GM18511 (cell line): ENCODE measurements around the gene ETFA.

Source experiments
- ATAC-seq: cut with Tn5 transposase; IDR thresholded peaks from one replicate; pipeline ENCODE4 v1.9.1; 2021; ENCODE audit warnings: mild to moderate bottlenecking, moderate library complexity; ENCODE audit not compliant: unreplicated experiment

The ETFA gene

DNA sequence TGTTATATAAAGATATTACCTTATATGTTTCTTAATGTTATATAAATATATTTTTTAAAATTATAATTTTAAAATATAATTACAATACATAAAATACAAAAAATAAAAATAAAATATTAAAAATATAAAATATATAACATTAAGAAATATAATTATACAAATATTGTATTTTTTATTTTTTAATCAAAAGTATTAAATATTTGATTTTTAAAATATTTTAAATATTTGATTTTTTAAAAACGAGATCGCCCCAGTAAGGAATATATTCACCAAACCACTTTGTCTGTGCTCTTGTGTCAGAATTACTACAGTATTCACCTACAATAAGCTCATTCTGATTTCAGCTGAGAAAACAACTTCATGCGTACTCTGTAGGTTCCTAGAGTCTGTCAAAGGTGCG is 89.1 kb downstream of the ETFA start:
- no peak for ATAC-seq

DNA sequence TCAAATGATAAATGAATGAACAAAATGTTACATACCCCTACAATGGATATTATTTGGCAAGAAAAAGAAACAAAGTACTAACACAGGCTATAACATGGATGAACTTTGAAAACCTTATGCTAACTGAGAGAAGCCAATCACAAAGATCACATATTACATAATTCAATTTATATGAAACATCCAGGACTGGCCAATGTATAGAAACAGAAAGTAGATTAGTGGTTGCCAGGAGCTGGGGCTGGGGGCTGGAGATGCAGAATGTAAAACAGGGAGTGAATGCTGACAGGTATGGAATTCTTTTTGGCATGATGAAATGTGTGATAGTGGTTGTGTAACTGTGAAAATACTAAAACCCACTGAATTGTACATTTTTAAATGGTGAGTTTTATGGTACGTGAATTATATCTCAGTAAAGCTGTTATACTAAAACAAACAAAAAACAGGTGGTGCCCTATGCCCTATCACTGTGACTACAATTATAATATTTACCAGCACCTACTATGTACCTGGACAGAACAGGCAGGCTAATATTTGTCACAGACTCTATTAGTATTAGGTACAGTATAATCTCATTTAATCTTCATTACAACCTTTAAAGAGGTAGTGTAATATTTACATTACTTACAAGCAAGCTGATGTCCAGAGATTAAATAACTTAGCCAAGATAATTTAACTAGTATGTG is 90.0 kb downstream of the ETFA start:
- ATAC-seq = no peak

- no peak for ATAC-seq
These were observed 93.4 kb downstream of the ETFA start for GRCh38 chr15:76217882-76218217.

- ATAC-seq = no peak
These were observed 94.0 kb downstream of the ETFA start for GRCh38 chr15:76217029-76217881.

DNA sequence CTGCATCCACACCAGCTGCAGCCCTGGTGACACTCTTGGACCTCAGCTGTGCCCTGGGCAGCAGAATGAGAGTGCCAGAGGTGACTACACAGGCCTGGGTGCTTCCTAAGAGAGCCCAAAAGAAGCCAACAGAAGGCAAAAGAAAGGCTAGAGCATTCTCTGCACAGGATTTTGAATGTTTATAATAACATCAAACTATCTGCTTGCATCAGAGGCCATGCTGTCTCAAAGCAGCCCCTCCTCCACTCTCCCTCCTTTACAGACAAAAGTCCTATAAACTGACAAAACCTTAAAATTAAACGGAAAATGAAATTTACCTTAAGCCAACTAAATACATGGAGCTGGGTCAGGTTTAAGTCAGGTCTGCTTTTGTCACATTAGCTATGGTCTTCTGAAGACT is 95.6 kb downstream of the ETFA start:
- no peak for ATAC-seq

DNA sequence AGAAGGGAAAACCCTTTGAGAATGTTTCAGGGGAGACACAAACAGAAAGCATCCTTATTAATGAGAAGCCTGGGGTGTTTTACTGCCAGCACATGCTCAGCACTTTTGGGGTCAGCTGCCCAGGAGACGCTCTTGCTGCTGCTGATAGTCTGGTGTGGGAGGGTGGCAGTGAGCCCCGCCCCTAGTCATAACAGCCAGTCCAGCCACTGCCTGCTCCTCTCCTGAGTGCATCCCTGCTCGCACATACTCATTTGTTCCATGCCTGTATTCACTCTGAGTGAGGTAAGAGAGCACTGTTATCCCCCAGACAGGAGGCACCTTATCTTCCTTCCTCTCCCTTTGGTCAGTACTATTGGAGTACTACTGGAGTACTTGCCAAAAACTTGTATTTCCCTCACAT is 101.3 kb downstream of the ETFA start:
- ATAC-seq = no peak

GRCh38 chr15:76209523-76209922 is 101.7 kb downstream of the ETFA start:
- no peak for ATAC-seq

DNA sequence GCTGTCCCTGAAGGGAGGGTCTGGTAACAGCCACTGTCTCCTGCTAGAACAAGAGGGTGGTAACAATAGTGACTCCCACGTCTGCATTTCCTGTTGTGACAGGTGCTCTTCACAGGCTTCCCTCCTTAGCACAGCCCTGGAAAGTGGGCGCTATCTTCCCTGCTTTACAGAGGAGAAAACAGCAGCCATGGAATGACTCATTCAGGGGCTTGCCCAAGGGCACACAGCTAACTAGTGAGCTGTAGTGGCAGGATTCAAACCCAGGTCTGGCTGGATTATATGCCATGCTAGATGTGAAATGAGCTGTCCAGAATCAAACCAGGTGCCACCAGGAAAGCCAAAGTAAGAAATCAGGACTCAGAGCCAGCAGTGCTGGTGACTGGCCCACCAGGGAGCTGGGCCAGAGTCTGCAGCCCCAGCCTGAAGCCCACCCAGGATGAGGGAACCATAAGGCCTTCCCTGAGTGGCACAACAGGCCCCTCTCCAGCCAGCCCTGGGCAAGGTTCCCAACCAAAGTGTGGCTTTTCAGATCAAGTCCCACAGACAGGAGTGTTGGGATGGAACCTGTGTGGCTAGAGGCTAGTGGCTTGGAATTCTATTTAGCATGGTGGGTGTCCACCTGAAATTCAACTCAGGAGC is 102.4 kb downstream of the ETFA start:
- ATAC-seq = no peak

DNA sequence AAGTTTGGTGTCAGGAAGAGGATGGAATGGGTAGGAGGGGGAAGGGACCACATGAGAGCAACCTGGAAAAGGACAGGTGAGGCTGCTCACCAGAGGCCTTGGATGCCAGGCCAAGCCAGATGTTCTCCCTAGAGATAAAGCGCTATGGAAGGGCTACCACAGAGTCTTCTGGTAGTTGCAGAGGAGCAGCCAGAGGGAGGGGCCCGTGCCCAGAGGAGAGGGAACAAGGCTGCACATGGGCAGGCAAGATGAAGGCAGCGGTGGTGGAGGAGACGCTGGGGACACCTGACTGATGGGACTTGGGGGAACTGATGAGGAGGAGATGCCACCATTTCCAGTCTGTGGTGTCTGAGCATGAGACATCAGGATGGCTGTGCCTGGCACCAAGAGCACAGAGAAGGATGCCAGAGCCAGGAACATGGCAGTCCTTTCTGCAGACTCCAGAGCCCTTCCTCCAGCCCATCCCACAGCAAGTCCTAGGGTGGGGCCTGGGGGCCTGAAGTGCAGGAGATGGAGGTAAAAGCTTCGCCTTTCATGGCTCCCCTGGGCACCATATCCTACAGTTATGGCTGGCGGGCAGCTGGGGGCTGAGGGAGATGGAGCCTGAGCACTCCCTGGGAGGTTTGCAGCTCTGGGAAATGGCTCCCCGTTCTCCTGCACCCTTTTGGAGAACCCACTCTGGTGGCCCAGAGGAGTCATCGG is 103.0 kb downstream of the ETFA start:
- no peak for ATAC-seq

GRCh38 chr15:76206325-76206976 is 104.8 kb downstream of the ETFA start:
- no peak for ATAC-seq

GRCh38 chr15:76204916-76205460 is 106.3 kb downstream of the ETFA start:
- no peak for ATAC-seq

DNA sequence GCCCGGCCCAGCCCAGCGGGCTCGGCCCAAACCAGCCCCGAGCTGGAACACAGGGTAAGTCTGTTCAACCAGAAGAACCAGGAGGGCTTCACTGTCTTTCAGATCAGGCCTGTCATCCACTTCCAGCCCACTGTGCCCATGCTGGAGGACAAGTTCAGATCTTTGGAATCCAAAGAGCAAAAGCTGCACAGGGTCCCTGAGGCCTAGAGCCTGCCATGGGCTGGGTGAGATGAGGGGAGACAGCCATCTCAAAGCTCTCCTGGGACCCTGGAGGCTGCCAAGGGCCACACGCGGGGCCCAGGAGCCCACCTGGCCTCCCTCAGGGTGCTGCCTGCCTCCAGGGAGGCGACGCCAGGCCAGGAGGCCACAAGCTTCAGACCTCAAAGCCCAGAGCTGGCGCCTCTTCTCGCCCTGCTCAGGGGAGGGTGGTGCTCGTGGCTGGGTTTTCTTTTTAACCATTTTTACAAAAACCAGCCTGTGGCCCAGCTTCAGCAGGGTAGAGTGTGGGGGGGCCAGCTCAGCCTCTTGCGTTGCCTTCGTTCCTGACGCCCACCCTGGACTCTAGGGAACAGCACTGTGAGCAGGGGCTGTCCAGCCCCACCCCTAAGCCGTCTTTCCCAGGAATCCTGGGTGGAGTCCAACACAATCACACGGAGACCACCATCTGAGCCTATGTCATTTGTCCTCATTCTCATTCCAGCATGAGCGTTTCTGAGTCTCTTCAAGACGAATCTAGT is 107.0 kb downstream of the ETFA start:
- ATAC-seq = no peak

GRCh38 chr15:76203346-76204108 is 107.7 kb downstream of the ETFA start:
- ATAC-seq = no peak

DNA sequence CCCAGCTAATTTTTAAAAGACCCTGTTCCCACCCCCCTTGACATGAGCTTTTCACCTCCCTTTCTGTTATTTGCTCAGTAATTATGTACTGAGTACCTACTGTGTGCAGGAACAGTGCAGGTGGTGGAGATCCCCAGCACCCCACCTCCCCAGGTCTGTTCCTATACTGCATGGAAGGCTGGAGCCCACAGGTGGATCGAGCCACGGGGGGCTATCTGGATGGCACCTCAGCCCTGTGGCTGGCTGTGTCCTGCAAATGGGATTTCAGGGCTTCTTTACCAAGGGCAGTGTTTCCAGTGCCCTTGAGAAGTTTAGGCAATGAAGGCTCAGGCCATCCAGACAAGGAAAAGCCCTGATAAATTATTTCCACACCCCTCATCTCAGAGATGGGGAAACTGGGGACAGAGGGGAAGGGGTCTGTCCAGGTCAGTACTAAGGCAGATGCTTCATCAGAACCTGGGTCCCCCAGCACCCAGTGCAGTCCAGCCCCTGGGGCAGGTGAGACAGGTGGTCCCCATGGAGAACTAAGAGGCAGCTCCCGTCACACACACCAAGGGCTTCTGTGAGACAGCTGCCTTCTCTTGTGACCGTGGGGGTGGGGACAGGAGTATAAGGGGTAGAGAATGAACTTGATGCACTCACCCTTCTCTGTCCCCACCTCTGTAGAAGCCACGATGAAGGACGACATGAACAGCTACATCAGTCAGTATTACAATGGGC is 109.6 kb downstream of the ETFA start:
- ATAC-seq = no peak

- ATAC-seq = no peak
These were observed 110.6 kb downstream of the ETFA start for GRCh38 chr15:76200641-76201105.

DNA sequence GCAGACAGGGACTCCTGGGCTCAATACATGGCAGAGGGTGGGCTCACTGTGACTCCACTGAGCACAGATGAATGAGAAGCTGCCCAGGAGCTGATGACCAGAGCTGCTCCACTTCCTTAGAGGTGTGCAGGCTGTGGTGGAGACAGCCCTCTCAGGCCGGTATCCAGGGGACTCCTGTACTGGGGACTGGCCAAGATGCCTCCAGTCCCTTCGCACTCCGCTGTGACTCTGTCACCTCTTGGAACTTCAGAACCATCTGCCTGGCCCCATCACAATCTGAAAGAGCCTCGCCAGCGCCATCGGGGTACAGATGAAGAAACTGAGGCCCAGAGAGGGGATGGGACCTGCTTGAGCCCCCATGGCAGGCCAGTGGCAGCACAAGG is 111.2 kb downstream of the ETFA start:
- ATAC-seq = no peak

DNA sequence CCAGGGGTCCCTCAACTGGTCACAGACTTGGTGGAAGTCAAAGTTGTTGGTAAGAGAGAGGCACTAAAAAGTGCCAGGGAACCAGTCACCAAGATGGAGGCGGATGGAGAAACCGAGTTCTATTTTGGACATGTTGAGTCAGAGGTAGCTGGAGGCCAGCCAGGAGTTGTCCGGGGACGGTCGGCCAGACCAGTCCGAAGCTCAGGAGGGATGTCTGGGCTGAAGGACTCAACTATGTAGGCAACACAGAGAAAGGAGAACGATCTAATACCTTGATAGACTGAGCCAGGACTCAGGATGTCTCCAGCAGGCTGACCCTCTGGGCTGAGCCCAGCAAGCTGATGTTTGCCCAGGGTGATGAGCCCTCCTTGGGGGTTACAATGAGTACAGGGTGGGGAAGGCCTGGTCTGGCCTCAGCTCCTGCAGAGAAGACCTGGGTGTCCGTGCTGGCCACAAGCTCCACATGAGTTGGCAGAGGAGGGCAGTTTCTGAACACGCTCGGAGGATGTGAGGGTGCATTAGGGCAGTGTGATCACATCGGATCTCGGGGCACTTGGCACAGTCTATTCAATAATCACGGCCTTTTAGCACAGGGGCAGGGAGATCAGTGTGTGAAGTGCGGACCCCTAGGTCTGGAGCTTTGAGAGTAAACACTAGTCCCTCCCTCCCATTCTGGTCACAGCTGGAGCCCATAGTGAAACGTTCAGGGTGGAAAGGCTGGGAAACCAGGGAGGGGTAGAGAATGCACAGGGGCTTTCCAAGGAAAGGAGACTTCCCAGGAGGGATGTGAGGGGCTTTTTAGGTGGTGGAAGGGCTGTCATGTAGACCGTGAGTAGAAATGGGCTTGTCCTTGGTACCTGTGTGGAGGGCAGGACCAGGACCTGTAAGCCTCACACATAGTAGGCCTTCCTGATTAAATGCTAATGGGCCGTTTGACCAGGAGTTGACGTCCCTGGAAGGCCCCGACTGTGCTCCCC is 111.9 kb downstream of the ETFA start:
- ATAC-seq = no peak
